Tracheal epithelial cell (primary cell): Measurements from ENCODE around the gene ITGA6. TPM values are rescaled to one million over a fixed set of nuclear protein-coding genes. Genes with fewer than 3 reads are reported as not detected.

Experiments used
- total RNA-seq: library from RNA; depleted of rRNA; stranded (reverse); fragments of >200 nt; gene quantifications from 2 replicates; pipeline ENCODE4 v1.2.1, GENCODE V29; 2014

ITGA6 gene
- total RNA-seq = 170 and 471 TPM in 2 replicates

GRCh38 chr2:172427256-172427989, at the start of gene ITGA6:
Gene ITGA6 (plus strand): TSS chr2:172427586.

Other genes with a start within 250 kb of the ITGA6 start
- gene PDK1, start 128.5 kb downstream of the ITGA6 start, total RNA-seq = 32.4 and 37.4 TPM in 2 replicates